K562 (cell line): ENCODE data around the gene DAGLB.

Source experiments
- BMI1 ChIP-seq: fragments of 150-350 bp; IDR thresholded peaks from 2 replicates; pipeline ENCODE4 v1.6.1; 2014; ENCODE audit warnings: low read length
- CREB1 ChIP-seq, 2 experiments: sonication (generic) in 1 of 2; formaldehyde crosslinking in 1 of 2; IDR thresholded peaks; 2 replicates each; pipeline versions ENCODE4 v1.6.1 to v1.8.0; 2012 to 2022; ENCODE audit warnings: inconsistent platforms in 1 of 2, mild to moderate bottlenecking in 1 of 2, missing genetic modification reagents in 1 of 2, moderate library complexity in 1 of 2
- CTCF ChIP-seq, 3 experiments: IDR thresholded peaks in 2 of 3; conservative IDR thresholded peaks in 1 of 3; 2 replicates each; pipeline ENCODE4 v1.5.1; 2011 to 2012; ENCODE audit warnings: low read length in 3 of 3, mild to moderate bottlenecking in 3 of 3, control low read depth in 2 of 3, improper control_type of control experiment in 1 of 3, inconsistent platforms in 1 of 3, low read depth in 1 of 3, mixed read lengths in 1 of 3, moderate library complexity in 1 of 3; ENCODE audit not compliant: insufficient read depth in 2 of 3
- DMBX1 ChIP-seq: fragments of 250-450 bp; sonication (Bioruptor Pico); IDR thresholded peaks from 2 replicates; pipeline ENCODE4 v1.8.0; 2022; ENCODE audit warnings: inconsistent platforms, mild to moderate bottlenecking, moderate library complexity, borderline replicate concordance
- FOSL1 ChIP-seq: fragments of 200-800 bp; sonication (Bioruptor generic); conservative IDR thresholded peaks from 2 replicates; pipeline ENCODE4 v1.6.1; 2016; ENCODE audit warnings: missing genetic modification characterization, missing compliant biosample characterization
- MBD2 ChIP-seq: sonication (generic); IDR thresholded peaks from 2 replicates; pipeline ENCODE4 v1.6.1; 2016; ENCODE audit warnings: low read depth, borderline replicate concordance
- STAG1 ChIP-seq: sonication (generic); formaldehyde crosslinking; IDR thresholded peaks from 2 replicates; pipeline ENCODE4 v1.5.0; 2020; ENCODE audit warnings: missing genetic modification reagents, borderline replicate concordance
- TAF1 ChIP-seq: IDR thresholded peaks from 2 replicates; pipeline ENCODE4 v1.6.1; 2011; ENCODE audit warnings: mild to moderate bottlenecking, low read length, moderate library complexity; ENCODE audit not compliant: insufficient read depth, control insufficient read depth, severe bottlenecking; ENCODE audit errors: extremely low read depth
- TBL1XR1 ChIP-seq, 2 experiments: IDR thresholded peaks; 2 replicates each; pipeline ENCODE4 v1.6.1; 2012; ENCODE audit warnings: improper control_type of control experiment in 2 of 2, low read length in 2 of 2, mild to moderate bottlenecking in 1 of 2
- TF ChIP-seq, protein P1 (sequence below): fragments of 250-450 bp; sonication (Bioruptor Pico); IDR thresholded peaks from 2 replicates; pipeline ENCODE4 v1.8.0; 2021; ENCODE audit warnings: borderline replicate concordance, mild to moderate bottlenecking, moderate library complexity; ENCODE audit not compliant: poor library complexity, severe bottlenecking

DNA sequence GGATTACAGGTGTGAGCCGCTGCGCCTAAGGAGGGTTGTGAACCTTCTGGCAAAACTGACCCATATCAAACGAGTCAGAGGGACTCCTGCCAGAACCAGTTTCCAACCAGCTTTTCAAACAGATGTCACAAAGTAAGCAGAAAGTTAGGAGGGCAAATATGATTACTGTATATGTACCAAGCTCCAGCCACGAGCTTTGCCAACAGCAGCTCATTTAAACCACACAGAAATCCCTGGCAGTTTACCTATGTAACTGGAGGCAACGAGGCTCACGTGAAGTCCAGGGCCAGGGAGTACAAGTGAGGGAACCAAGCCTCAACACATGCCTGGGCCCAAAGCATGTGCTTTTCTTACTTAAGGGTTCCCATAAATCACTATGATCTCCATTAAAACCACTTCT lies 12.5 kb upstream of the DAGLB start:
- TF ChIP-seq STAG1 (no peak), MBD2 (no peak), FOSL1 (tag) (no peak), TBL1XR1 (IDR thresholded peaks at IDR 0.05; ENCODE audit: low read length in 2 of 2) (no peak), CTCF (IDR thresholded peaks at IDR 0.05 in 2 of 3, conservative IDR thresholded peaks at IDR 0.05 in 1 of 3; ENCODE audit: insufficient read depth in 2 of 3, low read depth in 1 of 3, low read length in 3 of 3) (no peak), DMBX1 (no peak), BMI1 (no peak), TAF1 (no peak), CREB1 (IDR thresholded peaks at IDR 0.05) (no peak), CREB1 (CRISPR knock-in tag; IDR thresholded peaks at IDR 0.05) (no peak)
- TF ChIP-seq, protein P1, sequence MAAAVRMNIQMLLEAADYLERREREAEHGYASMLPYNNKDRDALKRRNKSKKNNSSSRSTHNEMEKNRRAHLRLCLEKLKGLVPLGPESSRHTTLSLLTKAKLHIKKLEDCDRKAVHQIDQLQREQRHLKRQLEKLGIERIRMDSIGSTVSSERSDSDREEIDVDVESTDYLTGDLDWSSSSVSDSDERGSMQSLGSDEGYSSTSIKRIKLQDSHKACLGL (CRISPR knock-in tag): no peak
